SK-N-SH treated with all-trans-retinoic acid at 6 μM for 48 hours (cell line): Measurements from ENCODE around the gene RHEX.

ENCODE experiments used
- ATAC-seq: fragments of 200-7000 bp; cut with Tn5 transposase; 3 replicates; pipeline ENCODE4 v1.9.1; 2020; ENCODE audit warnings: mild to moderate bottlenecking, moderate library complexity
- ARNTL ChIP-seq: fragments of 450-650 bp; formaldehyde crosslinking; IDR thresholded peaks from 2 replicates; pipeline ENCODE4 v1.5.0; 2020; ENCODE audit warnings: low read depth, mild to moderate bottlenecking, moderate library complexity, borderline replicate concordance
- BACH2 ChIP-seq: fragments of 250-450 bp; sonication (Bioruptor Pico); IDR thresholded peaks from 2 replicates; pipeline ENCODE4 v1.9.0; 2021; ENCODE audit warnings: mild to moderate bottlenecking, borderline replicate concordance
- GLIS3 ChIP-seq: fragments of 250-450 bp; sonication (Bioruptor Pico); IDR thresholded peaks from 2 replicates; pipeline ENCODE4 v1.5.0; 2020; ENCODE audit warnings: mild to moderate bottlenecking, moderate library complexity
- OSR1 ChIP-seq: fragments of 250-450 bp; sonication (Bioruptor Pico); IDR thresholded peaks from 2 replicates; pipeline ENCODE4 v1.8.0; 2022; ENCODE audit warnings: moderate library complexity, mild to moderate bottlenecking, inconsistent platforms
- SNAI2 ChIP-seq: fragments of 250-450 bp; sonication (Bioruptor Pico); IDR thresholded peaks from 2 replicates; pipeline ENCODE4 v1.5.0; 2020; ENCODE audit warnings: mild to moderate bottlenecking, moderate library complexity
- ZC3H10 ChIP-seq: fragments of 250-450 bp; sonication (Bioruptor Pico); IDR thresholded peaks from 2 replicates; pipeline ENCODE4 v1.5.1; 2021; ENCODE audit warnings: mild to moderate bottlenecking, moderate library complexity
- ZFP3 ChIP-seq: fragments of 250-450 bp; sonication (Bioruptor Pico); IDR thresholded peaks from 2 replicates; pipeline ENCODE4 v1.5.0; 2020; ENCODE audit warnings: mild to moderate bottlenecking, moderate library complexity
- ZFP30 ChIP-seq: fragments of 450-650 bp; formaldehyde crosslinking; IDR thresholded peaks from 2 replicates; pipeline ENCODE4 v1.5.0; 2022; ENCODE audit warnings: mild to moderate bottlenecking, moderate library complexity
- ZNF8 ChIP-seq: fragments of 450-650 bp; formaldehyde crosslinking; IDR thresholded peaks from 2 replicates; pipeline ENCODE4 v1.5.0; 2020; ENCODE audit warnings: mild to moderate bottlenecking, moderate library complexity
- TF ChIP-seq, protein P1 (sequence below): fragments of 250-450 bp; sonication (Bioruptor Pico); IDR thresholded peaks from 2 replicates; pipeline ENCODE4 v1.8.0; 2021; ENCODE audit warnings: low read depth, mild to moderate bottlenecking, moderate library complexity, borderline replicate concordance
- TF ChIP-seq, protein P2 (sequence below): fragments of 250-450 bp; sonication (Bioruptor Pico); IDR thresholded peaks from 2 replicates; pipeline ENCODE4 v1.5.0; 2020; ENCODE audit warnings: mild to moderate bottlenecking, moderate library complexity
- TF ChIP-seq, protein P3 (sequence below): fragments of 250-450 bp; sonication (Bioruptor Pico); IDR thresholded peaks from 2 replicates; pipeline ENCODE4 v1.8.0; 2020; ENCODE audit warnings: mild to moderate bottlenecking, moderate library complexity, borderline replicate concordance

Gene RHEX

DNA sequence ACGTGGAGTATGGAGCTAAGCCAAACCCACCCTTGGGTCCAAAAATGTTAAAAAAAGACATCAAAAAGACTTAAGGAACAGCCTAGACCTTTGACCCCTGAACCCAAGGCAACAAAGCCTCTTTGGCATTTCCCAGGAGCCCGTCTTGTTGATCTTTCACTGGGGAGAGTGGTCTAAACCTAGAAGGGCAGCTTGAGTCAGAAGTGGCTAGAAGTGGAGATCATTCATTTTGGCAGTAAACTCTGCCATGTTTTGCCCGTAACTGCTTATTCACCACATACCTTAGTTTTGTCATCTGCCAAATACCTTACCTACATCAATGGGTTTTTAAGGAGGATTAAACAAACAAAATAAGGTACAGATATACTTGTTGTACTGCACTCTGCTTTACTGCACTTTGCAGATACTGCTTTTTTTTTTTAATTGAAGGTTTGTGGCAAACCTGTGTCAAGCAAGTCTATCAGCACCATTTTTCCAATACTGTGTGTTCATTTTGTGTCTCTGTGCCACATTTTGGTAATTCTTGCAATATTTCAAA lies 27.6 kb upstream of the RHEX start:
- no peak for ATAC-seq
- no peak for TF ChIP-seq ZNF8 (CRISPR knock-in tag)
- TF ChIP-seq, protein P1, sequence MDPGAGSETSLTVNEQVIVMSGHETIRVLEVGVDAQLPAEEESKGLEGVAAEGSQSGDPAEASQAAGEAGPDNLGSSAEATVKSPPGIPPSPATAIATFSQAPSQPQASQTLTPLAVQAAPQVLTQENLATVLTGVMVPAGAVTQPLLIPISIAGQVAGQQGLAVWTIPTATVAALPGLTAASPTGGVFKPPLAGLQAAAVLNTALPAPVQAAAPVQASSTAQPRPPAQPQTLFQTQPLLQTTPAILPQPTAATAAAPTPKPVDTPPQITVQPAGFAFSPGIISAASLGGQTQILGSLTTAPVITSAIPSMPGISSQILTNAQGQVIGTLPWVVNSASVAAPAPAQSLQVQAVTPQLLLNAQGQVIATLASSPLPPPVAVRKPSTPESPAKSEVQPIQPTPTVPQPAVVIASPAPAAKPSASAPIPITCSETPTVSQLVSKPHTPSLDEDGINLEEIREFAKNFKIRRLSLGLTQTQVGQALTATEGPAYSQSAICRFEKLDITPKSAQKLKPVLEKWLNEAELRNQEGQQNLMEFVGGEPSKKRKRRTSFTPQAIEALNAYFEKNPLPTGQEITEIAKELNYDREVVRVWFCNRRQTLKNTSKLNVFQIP (CRISPR knock-in tag), result no peak
- TF ChIP-seq ZC3H10 (CRISPR knock-in tag), result no peak
- no peak for TF ChIP-seq ZFP30 (CRISPR knock-in tag)
- TF ChIP-seq, protein P2, sequence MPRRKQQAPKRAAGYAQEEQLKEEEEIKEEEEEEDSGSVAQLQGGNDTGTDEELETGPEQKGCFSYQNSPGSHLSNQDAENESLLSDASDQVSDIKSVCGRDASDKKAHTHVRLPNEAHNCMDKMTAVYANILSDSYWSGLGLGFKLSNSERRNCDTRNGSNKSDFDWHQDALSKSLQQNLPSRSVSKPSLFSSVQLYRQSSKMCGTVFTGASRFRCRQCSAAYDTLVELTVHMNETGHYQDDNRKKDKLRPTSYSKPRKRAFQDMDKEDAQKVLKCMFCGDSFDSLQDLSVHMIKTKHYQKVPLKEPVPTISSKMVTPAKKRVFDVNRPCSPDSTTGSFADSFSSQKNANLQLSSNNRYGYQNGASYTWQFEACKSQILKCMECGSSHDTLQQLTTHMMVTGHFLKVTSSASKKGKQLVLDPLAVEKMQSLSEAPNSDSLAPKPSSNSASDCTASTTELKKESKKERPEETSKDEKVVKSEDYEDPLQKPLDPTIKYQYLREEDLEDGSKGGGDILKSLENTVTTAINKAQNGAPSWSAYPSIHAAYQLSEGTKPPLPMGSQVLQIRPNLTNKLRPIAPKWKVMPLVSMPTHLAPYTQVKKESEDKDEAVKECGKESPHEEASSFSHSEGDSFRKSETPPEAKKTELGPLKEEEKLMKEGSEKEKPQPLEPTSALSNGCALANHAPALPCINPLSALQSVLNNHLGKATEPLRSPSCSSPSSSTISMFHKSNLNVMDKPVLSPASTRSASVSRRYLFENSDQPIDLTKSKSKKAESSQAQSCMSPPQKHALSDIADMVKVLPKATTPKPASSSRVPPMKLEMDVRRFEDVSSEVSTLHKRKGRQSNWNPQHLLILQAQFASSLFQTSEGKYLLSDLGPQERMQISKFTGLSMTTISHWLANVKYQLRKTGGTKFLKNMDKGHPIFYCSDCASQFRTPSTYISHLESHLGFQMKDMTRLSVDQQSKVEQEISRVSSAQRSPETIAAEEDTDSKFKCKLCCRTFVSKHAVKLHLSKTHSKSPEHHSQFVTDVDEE (CRISPR knock-in tag), result no peak
- TF ChIP-seq ZFP3 (CRISPR knock-in tag), result no peak

DNA sequence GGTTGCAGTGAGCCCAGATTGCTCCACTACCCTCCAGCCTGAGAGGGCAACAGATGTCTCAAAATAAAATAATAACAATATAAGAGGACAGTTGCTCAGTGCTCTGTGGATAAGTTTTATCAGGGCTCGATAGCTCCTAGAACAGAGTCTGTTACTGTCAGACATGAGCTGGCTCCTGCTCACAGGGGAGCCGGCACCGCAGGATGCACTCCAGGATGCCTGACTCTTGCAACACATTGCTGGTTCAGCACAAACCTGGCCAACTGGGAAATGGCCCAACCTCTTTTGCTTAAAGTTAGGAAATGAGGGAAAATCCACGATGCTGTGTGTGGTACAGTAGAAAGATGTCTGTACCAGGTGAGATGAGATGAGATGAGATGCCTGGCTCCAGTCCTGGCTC lies 23.5 kb upstream of the RHEX start:
- ATAC-seq, result no peak
- TF ChIP-seq OSR1 (CRISPR knock-in tag), result no peak
- no peak for TF ChIP-seq ZFP3 (CRISPR knock-in tag)
- TF ChIP-seq ARNTL, result no peak
- TF ChIP-seq, protein P2 (CRISPR knock-in tag), result no peak
- TF ChIP-seq, protein P3, sequence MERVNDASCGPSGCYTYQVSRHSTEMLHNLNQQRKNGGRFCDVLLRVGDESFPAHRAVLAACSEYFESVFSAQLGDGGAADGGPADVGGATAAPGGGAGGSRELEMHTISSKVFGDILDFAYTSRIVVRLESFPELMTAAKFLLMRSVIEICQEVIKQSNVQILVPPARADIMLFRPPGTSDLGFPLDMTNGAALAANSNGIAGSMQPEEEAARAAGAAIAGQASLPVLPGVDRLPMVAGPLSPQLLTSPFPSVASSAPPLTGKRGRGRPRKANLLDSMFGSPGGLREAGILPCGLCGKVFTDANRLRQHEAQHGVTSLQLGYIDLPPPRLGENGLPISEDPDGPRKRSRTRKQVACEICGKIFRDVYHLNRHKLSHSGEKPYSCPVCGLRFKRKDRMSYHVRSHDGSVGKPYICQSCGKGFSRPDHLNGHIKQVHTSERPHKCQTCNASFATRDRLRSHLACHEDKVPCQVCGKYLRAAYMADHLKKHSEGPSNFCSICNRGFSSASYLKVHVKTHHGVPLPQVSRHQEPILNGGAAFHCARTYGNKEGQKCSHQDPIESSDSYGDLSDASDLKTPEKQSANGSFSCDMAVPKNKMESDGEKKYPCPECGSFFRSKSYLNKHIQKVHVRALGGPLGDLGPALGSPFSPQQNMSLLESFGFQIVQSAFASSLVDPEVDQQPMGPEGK (CRISPR knock-in tag), result no peak
- no peak for TF ChIP-seq SNAI2 (CRISPR knock-in tag)
- TF ChIP-seq, protein P1 (CRISPR knock-in tag), result no peak

DNA sequence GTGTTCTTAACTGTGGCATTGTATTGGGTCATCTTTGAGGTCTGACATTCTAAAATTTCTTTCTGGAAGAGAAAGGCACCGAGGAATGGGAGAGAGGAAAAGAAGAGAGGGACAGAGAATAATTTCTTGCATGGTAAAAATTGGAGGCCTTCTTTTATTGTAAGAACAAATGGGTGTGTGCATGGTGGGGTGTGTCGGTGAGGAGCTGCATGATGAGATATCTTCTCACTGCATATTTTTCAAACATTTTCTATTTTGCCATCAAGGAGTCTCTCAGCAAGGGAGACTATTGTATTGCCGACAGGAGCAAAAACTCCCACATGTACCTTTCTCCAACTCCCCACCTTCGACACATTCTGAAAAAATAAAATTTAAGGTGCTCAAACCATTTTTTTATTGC lies 22.8 kb upstream of the RHEX start:
- TF ChIP-seq BACH2 (no peak), SNAI2 (CRISPR knock-in tag) (no peak), OSR1 (CRISPR knock-in tag) (no peak), ARNTL (no peak), GLIS3 (no peak)
- TF ChIP-seq, protein P1 (CRISPR knock-in tag), result no peak
- TF ChIP-seq, protein P2 (CRISPR knock-in tag), result no peak
- ATAC-seq, result no peak
